HG02571 (cell line): ENCODE results near the gene TNNI2.
"Not testable (repeated sequence)": the region's sequence is repeated elsewhere in the genome, so short reads cannot be mapped to it uniquely, and the experiment has no call there.

Source experiments
- ATAC-seq: cut with Tn5 transposase; IDR thresholded peaks from one replicate; pipeline ENCODE4 v1.9.1; 2021; ENCODE audit warnings: mild to moderate bottlenecking, moderate library complexity; ENCODE audit not compliant: unreplicated experiment

Gene TNNI2

DNA sequence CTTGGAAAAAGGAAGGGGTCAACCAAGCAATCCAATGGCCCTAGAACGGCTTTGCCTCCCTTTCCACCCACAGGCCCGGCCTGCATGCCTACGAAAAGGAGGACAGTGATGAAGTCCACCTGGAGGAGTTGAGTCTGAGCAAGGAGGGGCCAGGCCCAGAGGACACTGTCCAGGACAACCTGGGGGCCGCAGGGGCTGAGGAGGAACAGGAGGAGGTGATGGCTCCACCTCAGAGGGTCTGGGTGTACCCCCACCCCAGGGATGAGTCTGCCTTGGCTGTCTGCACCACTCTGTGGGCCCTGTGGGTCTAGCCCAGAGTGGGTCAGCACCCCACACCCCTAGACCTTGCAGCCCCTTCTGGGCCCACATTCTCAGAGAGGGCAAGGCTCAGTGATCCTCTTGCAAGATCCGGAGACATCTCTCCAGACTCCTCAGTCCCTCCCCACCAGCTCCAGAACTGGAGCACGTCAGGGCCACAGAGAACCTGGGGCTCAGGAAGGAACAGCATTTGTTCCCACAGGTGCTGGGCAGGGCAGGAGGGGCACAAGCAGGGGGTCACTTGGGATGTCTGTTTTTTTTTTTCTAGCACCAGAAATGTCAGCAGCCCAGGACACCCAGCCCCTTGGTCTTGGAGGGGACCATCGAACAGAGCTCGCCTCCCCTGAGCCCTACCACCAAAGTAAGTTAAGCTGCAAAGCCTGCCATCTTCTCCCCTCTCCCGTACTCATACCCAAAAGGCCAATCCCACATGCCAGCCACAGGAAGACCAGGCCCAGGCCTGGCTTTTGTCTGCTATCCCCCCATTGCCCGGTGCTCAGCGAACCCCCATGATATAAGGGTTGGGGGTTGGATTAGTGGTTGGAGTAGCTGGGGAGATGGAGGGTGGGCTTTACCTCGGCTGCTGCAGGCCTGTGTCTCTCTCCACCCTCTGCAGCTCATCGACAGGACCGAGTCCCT, 44.8 kb downstream of the TNNI2 start:
- ATAC-seq = no peak

DNA sequence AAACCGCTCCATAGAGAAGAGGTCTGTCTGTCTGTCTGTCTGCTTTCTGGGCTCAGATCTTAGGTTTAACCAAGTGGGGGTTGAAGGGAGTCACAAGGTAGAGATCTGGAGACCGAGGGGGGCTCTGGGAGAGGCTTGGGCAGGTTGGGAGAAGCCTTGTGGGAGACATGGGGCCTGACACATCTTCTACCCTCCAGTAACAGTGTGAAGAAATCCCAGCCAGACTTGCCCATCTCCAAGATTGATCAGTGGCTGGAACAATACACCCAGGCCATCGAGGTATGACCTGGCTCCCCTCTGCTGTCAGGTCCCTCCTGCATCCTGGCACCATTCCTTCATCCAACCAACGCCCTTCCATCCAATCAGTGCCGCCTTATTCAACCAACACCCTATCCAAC, 45.5 kb downstream of the TNNI2 start:
- ATAC-seq = no peak

DNA sequence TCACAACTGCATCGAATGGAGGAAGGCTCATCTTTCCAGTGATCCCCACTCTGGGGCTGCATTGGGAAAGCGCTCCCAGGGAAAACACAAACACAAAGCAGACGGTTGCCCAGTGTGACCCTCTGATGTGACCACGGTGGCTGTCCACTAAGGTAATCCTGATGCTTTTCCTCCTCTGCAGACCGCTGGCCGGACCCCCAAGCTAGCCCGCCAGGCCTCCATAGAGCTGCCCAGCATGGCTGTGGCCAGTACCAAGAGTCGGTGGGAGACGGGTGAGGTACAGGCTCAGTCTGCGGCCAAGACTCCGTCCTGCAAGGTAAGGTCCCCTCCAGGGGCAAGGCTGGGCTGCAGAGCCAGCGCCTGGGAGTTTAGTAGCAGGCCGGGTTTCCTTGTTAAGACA, 47.8 kb downstream of the TNNI2 start:
- ATAC-seq = not testable (repeated sequence)

DNA sequence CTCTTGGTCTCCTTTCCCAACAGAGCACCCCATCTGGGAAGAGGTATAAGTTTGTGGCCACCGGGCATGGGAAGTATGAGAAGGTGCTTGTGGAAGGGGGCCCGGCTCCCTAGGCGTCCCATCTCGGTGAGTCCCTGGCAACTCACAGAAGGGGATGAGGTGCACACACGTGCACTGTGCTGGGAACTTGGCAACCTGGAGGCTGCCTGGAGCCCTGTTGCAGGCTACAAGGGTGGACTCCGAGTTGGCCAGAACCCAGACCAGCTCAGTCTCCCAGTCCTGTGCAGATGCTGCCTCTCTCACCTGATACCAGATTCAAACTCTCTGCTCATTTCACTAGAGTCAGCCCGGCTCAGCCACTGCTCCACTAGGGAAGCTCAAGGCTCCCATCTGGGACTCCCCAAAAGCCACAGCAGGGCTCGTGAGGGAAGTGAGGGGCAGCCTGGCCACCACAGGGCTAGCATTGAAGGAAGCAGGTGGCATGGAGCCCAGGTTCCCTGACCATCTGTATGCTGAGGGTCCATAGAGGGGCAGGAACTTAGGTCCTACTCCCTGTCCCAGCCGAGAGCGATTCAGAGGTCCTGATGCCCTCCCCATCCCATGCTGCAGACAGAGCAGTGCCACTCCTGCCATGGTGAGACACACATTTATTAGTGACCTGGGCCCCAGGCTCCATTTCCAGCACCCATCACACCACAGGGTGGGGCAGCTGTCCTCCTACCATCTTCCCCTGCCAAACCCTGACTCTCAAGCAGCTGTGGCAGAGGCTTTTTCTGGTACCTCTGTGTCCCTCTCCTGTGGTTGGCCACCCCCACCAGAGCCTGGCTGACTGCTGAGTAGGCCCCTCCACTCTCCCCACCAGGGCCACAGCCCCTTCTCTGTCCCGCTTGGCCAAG, 48.9 kb downstream of the TNNI2 start:
- no peak for ATAC-seq

DNA sequence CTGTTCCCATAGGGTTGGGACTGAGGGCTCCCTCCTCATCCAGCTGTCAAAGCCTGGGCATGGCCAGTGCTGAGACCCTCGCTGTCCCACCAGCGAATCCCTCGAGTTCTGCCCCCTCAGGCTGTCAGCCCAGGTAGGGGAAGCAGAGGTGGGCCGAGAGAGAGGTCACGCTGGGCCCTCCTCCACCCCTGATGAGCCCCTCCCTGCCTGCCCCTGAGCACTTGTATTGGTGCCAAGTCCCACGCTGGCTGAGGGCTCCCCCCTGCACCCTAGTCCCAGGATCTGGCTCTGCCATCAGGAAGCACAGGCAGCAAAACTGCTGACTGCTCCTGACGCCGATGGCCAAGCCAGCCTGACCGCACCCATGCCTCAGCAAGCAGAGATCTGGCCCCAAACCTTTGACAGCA, 49.6 kb downstream of the TNNI2 start:
- ATAC-seq = no peak

DNA sequence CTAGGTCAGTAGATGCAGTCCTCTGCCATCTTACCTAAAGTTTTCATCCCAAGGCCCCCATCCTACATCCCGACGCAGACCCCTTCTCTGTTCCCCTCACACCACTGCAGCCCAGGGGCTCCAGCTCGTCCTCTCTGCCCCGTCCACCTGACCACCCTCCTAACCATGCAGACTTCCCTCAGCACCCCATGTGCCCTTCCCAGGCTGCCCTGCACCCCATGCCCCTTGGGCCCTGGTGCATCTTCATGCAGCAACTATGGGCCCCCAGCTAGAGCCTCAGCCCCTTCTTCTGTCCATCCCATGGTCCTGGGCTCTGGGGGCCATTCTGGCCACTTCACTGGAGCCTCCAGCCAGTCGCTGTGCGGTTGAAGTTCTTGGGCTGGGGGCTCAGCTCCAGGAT, 50.0 kb downstream of the TNNI2 start:
- no peak for ATAC-seq

DNA sequence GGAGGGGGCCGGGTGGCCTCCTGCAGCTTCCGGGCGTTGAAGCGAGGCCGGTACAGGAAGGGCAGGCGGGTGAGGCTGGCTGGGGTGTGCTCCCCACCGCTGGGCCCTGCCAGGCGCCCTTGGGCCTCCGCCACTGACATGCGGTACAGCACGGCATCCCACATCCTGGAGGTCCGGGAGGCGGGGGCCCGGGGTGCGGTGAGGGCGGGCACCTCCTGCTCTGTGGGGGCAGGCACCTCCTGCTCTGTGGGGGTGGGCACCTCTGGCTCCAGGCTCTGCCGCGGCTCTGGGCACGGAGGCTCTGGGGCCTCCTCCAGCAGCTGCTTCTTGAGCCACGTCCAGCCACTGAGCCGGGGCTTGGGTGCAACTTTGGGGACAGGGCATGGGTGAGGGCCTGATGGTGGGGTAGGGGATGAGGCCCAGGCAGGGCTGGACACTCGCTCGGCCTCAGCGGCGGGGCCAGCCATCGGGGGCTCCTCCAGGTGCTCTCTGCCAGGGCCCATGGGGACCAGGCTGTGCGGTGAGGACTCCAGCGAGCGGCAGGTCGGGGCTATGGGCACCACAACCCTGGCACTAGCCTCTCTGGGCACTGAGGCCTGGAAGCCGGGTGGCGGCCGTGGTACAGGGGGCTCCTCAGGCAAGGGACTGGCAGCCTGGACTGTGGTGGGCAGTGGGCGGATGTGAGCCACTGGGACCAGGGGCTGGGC, 50.6 kb downstream of the TNNI2 start:
- no peak for ATAC-seq

DNA sequence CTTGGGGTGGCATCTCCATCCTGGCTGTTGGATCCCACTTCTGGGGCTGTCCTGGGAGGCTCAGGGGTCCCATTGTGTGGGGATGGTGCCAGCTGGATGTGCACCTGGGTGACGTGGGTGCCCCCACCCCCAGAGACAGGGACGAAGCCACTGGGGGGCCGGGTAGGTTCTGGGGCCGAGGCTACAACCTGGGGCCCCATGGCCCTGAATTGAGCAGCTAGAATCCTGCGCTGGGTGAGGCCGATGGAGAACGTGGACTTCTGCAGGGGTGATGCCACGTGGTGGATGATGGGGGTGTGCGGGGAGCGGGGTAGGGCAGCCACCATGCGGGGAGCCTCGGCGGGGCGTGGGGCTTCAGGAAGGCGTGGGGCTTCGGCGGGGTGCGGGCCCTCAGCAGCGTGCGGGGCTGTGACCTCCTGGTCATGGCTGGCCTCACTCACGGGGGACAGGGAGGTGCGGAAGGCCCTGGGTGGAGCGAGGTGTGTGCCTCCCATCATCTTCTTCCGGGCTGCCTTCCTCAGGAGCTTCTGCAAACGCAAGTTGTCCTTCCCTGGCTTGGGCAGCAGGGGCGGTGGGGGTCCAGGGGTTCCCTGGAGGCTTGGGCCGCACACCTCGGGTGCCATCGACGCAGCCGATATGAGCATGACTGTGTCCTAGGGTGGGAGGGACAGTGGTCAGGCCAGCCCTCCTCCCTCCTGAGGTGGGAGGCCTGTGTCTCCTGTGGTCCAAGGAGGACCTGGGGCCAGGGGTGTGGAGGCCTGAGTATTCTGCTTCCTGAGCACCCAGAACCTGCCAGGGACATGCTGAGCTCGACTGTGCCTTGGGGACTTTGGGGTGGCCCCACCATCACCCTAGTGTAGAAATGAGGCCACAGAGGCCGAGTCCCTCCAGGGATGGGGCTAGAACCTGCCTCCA, 51.4 kb downstream of the TNNI2 start:
- no peak for ATAC-seq
